Ovary (tissue), 3 donors: ENCODE data around the gene PLVAP.

Source experiments
- EP300 ChIP-seq: sonication (generic); formaldehyde crosslinking; IDR thresholded peaks from one replicate; pipeline ENCODE4 v1.6.1; 2017; ENCODE audit warnings: antibody characterized with exemption
- POLR2A ChIP-seq: fragments of 450-650 bp; IDR thresholded peaks from one replicate; pipeline ENCODE4 v1.6.1; 2017; ENCODE audit warnings: antibody characterized with exemption, mild to moderate bottlenecking, moderate library complexity
- TF ChIP-seq, protein P1 (sequence below), 3 donors: fragments of 450-650 bp in 2 of 3; fragments of 200-600 bp in 1 of 3; IDR thresholded peaks; one replicate each; pipeline versions ENCODE4 v1.5.1 to v1.8.0; 2016 to 2022; ENCODE audit warnings: antibody characterized with exemption in 3 of 3, mild to moderate bottlenecking in 1 of 3
- donor health status: DM: no; HTN: no; CAD: no.

DNA sequence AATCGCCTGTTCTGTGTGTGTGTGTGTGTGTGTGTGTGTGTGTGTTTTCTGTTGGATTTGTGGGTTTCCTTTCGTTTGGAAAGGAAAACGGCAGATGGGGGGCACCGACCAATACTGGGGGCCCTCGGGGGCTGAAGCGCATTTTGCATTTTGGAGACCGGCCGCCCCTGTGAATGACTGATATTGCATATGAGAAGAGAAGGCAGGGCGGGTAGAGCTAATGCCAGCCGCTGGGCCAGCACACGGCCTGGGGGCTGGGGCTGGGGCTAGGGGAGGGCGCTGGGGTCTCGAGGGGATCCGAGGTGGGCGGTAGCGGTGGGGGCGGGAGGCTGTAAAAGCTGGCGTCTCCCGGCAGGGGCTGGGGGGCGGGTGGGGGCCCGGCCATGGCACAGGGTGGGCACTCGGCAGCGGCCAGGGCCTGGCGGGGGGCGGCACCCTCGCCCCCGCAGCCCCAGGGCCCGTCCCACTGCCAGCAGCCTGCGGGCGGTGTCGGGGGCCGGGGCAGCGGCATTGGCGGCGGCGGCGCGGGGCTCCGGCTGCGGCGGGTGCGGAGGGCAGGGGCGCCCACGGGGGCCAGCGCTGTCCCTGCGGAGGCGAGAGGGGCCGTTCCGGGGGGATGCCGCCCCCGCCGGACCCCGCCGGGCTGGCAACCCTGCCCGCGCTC, 53.7 kb downstream of the PLVAP start:
- TF ChIP-seq POLR2A = no peak
- TF ChIP-seq, protein P1, sequence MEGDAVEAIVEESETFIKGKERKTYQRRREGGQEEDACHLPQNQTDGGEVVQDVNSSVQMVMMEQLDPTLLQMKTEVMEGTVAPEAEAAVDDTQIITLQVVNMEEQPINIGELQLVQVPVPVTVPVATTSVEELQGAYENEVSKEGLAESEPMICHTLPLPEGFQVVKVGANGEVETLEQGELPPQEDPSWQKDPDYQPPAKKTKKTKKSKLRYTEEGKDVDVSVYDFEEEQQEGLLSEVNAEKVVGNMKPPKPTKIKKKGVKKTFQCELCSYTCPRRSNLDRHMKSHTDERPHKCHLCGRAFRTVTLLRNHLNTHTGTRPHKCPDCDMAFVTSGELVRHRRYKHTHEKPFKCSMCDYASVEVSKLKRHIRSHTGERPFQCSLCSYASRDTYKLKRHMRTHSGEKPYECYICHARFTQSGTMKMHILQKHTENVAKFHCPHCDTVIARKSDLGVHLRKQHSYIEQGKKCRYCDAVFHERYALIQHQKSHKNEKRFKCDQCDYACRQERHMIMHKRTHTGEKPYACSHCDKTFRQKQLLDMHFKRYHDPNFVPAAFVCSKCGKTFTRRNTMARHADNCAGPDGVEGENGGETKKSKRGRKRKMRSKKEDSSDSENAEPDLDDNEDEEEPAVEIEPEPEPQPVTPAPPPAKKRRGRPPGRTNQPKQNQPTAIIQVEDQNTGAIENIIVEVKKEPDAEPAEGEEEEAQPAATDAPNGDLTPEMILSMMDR (IDR thresholded peaks at IDR 0.05) = no peak
- TF ChIP-seq EP300 = no peak
